Fibroblast of skin of right quadriceps (primary cell): ENCODE measurements around the gene OVOL1.
"Not testable (repeated sequence)": the region's sequence is repeated elsewhere in the genome, so short reads cannot be mapped to it uniquely, and the experiment has no call there.

Experiments used
- DNase-seq: peaks from one replicate; pipeline ENCODE4 v3.0.0-alpha.2; 2013

The OVOL1 gene

GRCh38 chr11:65786786-65787636 lies at the start of gene OVOL1:
OVOL1 (plus strand) TSS chr11:65787063; CDS start chr11:65787374, 311 bp downstream.
- no peak for DNase-seq

DNA sequence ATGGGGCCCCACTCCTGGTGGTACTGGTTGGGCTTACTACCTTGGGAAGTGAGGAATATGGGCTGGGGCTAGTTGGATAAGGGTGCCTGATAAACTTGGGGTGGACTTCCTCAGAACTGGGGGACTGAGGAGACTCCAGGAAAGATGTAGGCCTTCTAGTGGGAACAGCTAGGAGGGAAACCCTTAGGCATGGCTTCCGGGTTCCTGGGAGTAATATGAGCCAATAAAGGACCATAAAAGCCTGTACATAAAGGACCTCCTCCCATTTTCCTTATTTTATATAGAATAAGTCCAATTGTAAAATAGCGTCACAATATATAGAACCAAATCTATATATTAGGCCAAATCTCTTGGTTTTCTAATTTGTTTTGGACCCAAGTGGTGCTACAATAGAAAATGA lies 47.8 kb upstream of the OVOL1 start:
- DNase-seq: no peak

- DNase-seq: no peak
Measured at GRCh38 chr11:65741185-65741584, 45.7 kb upstream of the OVOL1 start.

GRCh38 chr11:65742353-65742752 lies 44.5 kb upstream of the OVOL1 start:
- DNase-seq: no peak

DNA sequence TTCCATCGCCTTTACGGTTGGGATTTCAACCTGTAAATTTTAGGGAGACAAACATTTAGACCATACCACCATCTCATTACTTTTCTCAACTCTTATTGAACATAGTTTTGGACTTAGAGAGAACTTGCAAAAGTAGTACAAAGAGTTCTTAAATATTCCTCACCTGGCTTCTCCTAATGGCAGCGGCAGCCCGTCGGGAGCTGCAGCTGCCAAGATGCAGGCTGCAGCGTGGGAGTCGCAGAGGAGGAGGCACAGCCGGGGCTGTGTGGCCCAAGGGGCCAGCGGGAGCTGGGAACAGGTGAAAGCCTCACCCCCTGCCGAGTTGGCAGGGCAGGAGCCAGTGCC lies 43.2 kb upstream of the OVOL1 start:
- no peak for DNase-seq

- peak; percentile 17 for DNase-seq
Measured at GRCh38 chr11:65744026-65744698, 42.7 kb upstream of the OVOL1 start.

DNA sequence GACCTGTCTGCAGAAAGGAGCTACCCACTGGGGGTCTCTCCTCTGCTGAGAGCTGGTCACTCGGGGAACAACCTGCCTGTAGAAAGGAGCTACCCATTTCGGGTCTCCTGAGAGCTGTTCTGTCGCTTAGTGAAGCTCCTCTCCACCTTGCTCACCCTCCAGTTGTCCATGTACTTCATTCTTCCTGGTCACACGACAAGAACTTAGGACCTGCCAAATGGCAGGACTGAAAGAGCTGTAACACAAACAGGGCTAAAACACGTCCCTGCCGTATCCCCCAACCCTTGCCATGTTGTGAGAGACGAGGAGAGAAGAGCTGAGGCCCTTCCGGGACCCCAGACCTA lies 42.2 kb upstream of the OVOL1 start:
- no peak for DNase-seq

DNA sequence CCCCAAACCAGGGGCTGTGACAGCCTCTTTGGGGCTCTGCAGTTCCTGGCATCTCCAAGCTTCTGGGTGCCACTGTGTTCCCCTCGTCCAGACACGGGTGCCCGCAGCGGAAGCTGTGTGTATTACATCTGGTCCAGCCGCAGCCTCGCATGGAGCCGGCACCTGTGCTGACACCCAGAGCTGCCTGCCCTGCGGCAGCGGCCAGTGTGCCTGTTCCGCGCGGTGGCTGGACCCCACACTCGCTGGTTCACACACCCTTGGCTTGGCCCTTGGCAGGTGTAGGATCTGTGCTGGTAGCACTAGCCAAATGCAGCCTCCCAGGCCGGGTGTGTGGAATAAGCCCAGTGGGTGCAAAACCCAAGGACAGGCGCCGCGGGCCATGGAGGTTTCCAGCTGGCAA lies 41.8 kb upstream of the OVOL1 start:
- DNase-seq: no peak

- not testable (repeated sequence) for DNase-seq
Measured at GRCh38 chr11:65762169-65762568, 24.7 kb upstream of the OVOL1 start.

DNA sequence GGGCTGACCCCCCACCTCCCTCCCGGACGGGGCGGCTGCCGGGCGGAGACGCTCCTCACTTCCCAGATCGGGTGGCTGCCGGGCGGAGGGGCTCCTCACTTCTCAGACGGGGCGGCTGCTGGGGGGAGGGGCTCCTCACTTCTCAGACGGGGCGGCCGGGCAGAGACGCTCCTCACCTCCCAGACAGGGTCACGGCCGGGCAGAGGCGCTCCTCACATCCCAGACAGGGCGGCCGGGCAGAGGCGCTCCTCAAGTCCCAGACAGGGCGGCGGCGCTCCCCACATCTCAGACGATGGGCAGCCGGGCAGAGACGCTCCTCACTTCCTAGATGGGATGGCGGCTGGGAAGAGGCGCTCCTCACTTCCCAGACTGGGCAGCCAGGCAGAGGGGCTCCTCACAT lies 24.0 kb upstream of the OVOL1 start:
- DNase-seq: not testable (repeated sequence)

DNA sequence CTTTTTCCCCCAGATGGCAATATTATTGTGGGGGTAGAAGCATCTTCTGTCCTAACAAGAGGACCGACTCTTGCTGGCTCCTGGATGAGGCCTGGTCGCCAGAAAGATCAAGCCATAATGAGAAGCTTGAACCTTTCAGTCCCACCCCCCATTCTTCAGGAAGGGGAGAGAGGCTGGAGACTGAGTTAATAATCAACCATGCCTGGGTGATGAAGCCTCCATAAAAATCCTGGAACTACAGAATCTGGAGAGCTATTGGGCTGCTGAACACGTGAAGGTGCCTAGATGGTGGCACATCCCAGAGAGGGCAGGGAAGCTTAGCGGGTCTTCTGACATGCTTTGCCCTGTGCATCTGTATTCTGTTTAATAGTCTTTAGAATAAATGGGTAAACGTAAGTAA lies 22.4 kb upstream of the OVOL1 start:
- no peak for DNase-seq

GRCh38 chr11:65766535-65766934 lies 20.3 kb upstream of the OVOL1 start:
- DNase-seq: peak; percentile 81

DNA sequence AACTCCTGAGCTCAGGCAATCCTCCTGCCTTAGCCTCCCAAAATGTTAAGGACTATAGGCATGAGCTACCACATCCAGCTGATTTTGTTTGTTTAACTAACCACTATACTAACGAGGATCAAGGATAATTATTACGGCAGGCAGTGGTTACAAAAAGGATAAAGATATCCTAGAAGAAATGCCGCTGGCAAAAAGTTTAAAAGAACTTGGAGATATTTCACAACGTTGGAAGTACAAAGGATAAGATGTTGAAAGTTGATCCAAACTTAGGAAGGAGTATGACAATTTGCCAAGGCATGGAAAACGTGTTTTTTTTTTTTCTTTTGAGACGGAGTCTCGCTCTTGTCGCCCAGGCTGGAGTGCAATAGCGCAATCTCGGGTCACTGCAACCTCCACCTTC lies 19.5 kb upstream of the OVOL1 start:
- DNase-seq: no peak

DNA sequence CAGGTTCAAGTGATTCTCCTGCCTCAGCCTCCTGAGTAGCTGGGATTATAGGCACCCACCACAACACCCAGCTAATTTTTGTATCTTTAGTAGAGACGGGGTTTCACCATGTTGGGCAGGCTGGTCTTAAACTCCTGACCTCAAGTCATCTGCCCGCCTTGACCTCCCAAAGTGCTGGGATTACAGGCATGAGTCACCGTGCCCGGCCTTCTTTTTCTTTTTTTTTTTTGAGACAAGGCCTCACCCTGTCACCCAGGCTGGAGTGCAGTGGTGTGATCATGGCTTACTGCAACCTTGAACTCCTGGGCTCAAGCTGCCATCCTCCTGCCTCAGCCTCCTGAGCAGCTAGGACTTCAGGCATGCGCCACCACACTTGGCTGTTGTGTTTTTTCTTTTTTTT lies 19.1 kb upstream of the OVOL1 start:
- not testable (repeated sequence) for DNase-seq

DNA sequence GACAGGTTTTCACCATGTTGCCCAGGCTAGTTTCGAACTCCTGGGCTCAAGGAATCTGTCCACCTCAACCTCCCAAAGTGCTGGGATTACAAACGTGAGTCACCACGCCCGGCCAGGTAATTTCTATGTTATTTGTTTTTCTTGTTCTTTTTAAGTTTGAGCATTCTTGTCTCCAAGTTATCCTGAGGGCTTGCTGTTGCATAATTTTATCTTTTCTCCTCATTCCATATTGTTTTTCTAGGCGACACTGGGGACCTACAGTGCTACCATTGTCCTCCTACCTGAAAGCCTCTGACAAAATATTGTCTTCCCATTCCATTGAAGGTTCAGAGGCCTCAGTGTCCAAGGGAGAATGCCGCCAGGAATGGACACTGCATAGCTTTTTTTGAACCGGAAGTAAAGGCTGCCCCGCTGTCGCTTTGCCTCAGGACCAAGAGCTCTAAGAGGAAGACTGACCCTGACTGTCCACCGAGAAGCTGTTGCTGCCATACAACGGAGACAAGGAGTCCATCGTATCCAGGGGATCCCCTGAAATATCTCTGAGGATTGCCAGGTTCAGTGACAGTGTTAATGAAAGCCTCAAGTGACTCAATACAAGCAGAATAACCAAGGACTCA lies 15.8 kb upstream of the OVOL1 start:
- DNase-seq: no peak

DNA sequence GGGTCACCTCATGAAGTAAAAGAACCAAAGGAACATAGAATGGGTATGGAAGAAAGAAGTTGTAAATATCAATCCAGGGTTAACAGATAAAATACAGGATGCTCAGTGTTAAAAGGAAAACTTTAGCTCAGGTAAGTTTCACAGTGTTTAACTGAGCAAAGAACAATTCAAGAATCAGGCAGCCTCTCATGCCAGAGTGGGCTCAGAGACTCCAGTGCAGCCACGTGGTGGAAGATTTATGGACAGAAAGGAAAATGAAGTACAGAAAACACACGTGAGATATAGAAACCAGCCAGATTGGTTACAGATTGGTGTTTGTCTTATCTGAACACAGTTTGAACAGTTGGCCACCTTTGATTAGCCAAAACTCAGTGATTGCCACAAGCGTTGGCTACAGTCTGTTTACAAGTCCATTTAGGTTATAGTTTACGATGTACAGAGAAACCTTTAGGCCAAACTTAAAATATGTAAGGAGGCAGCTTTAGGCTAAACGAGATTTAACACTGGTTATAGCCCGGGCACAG lies 15.2 kb upstream of the OVOL1 start:
- no peak for DNase-seq

DNA sequence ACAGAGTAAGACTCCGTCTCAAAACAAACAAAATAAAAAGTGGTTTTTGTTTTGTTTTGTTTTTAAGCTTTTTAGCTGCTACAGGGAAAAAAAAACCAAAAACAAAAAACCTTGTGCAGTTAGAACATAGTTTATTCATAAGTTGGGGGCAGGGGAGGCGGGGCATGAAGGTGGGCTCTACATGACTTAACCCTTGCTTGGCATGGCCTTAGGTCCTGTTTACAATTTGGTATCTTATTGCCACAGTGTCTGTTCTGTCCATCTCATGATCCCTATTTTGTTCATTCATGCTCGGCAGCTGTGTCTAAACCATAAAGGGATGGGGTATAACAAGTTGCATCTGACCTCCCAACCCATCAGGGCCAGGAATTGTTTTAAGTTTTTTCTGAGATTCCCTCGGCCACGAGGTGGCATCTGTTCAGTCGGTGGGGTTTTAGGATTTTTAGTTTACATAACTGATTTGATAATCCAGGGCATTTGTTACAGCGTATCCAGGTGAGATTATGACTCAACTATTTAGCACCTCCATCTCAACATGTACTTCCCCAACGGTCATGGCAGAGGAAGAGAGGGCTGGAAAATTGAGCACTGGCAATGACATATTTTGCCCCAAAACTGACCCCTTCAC lies 13.0 kb upstream of the OVOL1 start:
- no peak for DNase-seq

DNA sequence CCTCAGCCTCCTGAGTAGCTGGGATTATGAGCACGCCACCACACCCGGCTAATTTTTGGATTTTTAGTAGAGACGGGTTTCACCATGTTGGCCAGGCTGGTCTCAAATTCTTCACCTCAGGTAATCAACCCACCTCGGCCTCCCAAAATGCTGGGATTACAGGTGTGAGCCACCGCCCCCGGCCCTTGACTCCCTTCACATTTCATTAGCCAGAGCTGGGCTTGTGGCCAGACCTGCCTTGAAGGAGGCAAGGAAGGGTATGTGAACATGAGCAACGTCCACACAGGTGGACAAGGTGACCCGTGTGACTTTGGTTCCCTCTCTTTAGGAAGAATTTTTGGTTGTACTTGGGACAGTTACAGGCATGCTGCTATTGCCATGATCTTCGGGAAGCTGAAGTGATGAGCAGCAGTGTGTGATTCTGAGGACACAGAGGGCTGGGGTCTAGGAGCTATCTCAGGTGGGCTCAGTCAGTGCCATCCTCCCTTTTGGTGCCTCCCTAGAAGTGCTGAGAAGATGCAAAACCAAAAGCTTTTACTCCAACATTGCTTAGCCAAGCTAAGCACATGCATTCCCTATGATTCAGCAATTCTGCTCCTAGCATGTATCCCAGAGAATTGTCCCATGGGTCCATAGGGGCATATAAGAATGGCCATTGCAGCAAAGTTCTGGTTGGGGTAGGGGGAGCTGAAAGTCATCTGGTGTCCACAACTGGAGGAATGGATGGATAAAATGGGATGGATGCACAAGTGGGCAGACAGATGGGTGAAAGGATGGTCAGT lies 12.1 kb upstream of the OVOL1 start:
- no peak for DNase-seq

- no peak for DNase-seq
Measured at GRCh38 chr11:65776196-65776595, 10.7 kb upstream of the OVOL1 start.

DNA sequence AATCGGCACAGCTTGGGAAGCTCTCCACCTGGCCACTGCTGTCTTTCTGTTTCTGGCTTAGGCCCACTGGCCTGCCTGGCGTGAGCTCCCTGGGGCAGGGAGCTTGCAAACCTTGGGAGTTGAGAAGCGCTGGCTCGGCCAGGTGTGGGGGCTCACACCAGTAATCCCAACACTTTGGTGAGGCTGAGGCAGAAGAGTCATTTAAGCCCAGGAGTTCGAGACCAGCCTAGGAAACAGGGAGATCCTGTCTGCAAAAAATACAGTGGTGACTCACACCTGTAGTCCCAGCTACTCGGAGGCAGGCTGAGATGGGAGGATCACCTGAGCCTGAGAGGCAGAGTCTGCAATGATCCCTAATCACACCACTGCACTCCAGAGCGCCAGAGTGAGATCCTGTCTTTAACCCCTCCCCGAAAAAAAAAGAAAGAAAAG lies 10.1 kb upstream of the OVOL1 start:
- DNase-seq: no peak

DNA sequence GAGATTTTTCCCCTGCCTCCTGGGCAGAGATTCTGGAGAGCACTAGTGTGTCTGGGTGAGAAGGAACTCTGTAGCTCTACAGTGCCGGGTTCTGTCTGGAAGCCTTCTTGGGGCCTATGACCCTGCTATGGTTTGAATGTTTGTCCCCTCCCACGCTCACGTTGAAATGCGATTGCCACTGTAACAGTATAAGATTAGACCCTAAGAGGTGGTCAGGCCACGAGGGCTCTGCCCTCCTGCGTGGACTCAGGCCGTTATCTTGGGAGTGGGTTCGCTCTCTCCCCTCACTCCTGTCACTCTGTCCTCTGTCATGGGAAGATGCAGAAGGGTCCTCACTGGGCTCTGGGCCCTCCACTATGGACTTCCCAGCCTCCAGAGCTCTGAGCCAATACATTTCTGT lies 9.6 kb upstream of the OVOL1 start:
- no peak for DNase-seq

DNA sequence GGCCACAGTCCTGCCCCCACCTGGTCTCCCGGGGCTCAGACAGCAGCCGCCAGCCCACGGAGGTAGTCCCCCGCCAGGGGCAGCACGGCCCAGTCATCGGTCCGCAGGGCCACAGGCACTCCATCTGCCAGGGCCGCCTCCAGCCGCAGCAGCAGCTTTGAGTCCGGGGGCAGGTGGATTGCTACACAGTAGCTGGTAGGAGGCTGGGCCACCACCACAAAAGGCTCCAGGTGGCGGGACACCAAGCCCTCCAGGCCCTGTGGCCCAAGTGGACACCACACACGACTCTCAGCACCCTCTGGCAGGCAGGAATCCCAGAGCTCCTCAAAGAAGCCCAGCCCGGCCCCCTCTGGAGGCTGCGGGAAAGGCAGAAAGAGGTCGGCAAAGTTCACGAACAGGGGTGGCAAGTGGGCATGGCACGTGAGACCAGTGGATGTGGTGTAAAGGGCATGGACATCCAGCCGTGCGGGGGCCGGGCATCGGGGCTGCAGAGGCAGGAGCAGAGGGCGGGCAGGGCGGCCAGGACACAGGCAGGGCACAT lies 9.0 kb upstream of the OVOL1 start:
- no peak for DNase-seq
